GM12864 (cell line): ENCODE measurements around the gene WDFY3.

Source experiments
- DNase-seq: peaks from one replicate; pipeline ENCODE4 v3.0.0-alpha.2; 2011; ENCODE audit warnings: low read depth
- H3K4me3 ChIP-seq: 2 replicates; pipeline ENCODE4 v1.5.1; 2011; ENCODE audit warnings: mild to moderate bottlenecking, low read depth, low read length, control low read depth
- TF ChIP-seq, protein P1 (sequence below): IDR thresholded peaks from 2 replicates; pipeline ENCODE4 v1.5.1; 2011; ENCODE audit warnings: low read depth, mild to moderate bottlenecking, moderate library complexity, low read length, control low read depth, inconsistent platforms; ENCODE audit errors: missing control alignments

WDFY3 gene

GRCh38 chr4:84697615-84698201 is 268.8 kb downstream of the WDFY3 start:
- TF ChIP-seq, protein P1, sequence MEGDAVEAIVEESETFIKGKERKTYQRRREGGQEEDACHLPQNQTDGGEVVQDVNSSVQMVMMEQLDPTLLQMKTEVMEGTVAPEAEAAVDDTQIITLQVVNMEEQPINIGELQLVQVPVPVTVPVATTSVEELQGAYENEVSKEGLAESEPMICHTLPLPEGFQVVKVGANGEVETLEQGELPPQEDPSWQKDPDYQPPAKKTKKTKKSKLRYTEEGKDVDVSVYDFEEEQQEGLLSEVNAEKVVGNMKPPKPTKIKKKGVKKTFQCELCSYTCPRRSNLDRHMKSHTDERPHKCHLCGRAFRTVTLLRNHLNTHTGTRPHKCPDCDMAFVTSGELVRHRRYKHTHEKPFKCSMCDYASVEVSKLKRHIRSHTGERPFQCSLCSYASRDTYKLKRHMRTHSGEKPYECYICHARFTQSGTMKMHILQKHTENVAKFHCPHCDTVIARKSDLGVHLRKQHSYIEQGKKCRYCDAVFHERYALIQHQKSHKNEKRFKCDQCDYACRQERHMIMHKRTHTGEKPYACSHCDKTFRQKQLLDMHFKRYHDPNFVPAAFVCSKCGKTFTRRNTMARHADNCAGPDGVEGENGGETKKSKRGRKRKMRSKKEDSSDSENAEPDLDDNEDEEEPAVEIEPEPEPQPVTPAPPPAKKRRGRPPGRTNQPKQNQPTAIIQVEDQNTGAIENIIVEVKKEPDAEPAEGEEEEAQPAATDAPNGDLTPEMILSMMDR = no peak
- no peak overlapping the region for H3K4me3 ChIP-seq
- no peak for DNase-seq

GRCh38 chr4:84697159-84697558 is 269.3 kb downstream of the WDFY3 start:
- TF ChIP-seq, protein P1 = no peak
- no peak for DNase-seq
- no peak overlapping the region for H3K4me3 ChIP-seq

DNA sequence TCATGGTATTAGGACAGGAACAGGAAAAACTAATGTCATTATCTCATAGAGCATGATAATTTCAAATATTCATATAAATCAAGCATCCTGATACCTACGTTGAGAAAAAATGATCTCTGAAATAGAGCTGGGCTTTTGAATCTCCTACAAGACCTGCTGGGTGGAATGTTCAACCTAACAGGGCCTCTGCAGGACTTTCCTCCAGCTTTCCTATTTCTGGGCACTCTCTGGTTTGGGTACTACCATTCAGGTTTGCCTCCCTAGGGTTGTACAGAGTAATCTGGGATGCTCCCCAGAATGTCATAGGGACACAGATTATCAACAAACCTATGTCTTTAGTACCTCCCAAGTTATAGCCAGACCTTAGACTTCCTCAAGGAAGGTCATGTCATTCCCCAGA is 274.7 kb downstream of the WDFY3 start:
- TF ChIP-seq, protein P1 = no peak
- DNase-seq = no peak

GRCh38 chr4:84691170-84691691 is 275.3 kb downstream of the WDFY3 start:
- TF ChIP-seq, protein P1 = no peak
- H3K4me3 ChIP-seq = no peak overlapping the region
- DNase-seq = no peak

More for the DNA sequence above, 274.7 kb downstream of the WDFY3 start:
- H3K4me3 ChIP-seq = no peak overlapping the region

GRCh38 chr4:84690481-84690880 is 276.0 kb downstream of the WDFY3 start:
- no peak for DNase-seq
- no peak overlapping the region for H3K4me3 ChIP-seq
- TF ChIP-seq, protein P1 = no peak

DNA sequence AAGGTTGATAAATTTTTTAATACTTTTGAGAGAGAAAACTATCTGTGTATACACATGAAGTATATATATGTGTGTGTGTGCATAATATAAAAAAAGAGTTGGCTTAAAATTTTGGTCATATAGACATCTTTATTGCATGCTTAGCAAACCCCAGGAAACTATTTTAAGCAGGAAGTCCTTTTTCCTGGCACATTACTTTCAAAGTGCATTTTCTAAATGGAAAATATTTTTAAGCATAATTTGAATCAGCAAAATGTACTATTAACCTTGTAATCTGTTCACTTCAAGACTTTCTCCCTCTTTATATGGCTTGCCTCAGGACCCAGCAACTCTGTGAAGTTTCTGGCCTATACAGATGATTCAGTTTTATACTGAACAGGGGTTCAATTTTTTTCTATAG is 277.3 kb downstream of the WDFY3 start:
- no peak for DNase-seq

More for the DNA sequence above, 277.3 kb downstream of the WDFY3 start:
- no peak overlapping the region for H3K4me3 ChIP-seq
- TF ChIP-seq, protein P1 = no peak
